A673 (cell line): ENCODE results near the gene METTL22. TPM values are rescaled to one million over a fixed set of nuclear protein-coding genes. Genes with fewer than 3 reads are reported as not detected.

Source experiments
- BruUV-seq: library from RNA; stranded (reverse); fragments of 400-500 nt; replicated peaks from 2 replicates; lab custom pipeline; 2021; lab: Mats Ljungman, UMichigan
- CTCF ChIA-PET: fragments of 300-600 bp; sonication (Branson Sonifier 250); formaldehyde crosslinking; loops from one replicate; lab custom pipeline; 2022; ENCODE audit warnings: antibody characterized with exemption; lab: Charles Lee
- POLR2A ChIA-PET: fragments of 300-600 bp; sonication (Branson Sonifier 250); formaldehyde crosslinking; loops from one replicate; lab custom pipeline; 2022; ENCODE audit warnings: antibody characterized with exemption; ENCODE audit not compliant: low non-redundant PET; lab: Charles Lee
- DNase-seq: peaks from one replicate; pipeline ENCODE4 v3.0.0-alpha.2; 2015; ENCODE audit warnings: low spot score
- H3K27ac ChIP-seq: fragments of 200-600 bp; sonication (generic); 2 replicates; pipeline ENCODE4 v1.5.1; 2016; ENCODE audit warnings: mixed run types, low read depth, mild to moderate bottlenecking, mixed read lengths, antibody characterized with exemption, low read length; ENCODE audit not compliant: poor library complexity, severe bottlenecking
- H3K27me3 ChIP-seq: fragments of 200-600 bp; sonication (generic); replicated peaks from 2 replicates; pipeline ENCODE4 v1.6.1; 2017; ENCODE audit warnings: mixed run types, low read depth, mild to moderate bottlenecking, mixed read lengths, antibody characterized with exemption, low read length; ENCODE audit not compliant: insufficient read depth, poor library complexity
- H3K36me3 ChIP-seq: fragments of 200-600 bp; sonication (generic); 2 replicates; pipeline ENCODE4 v1.6.1; 2016; ENCODE audit warnings: mixed run types, mild to moderate bottlenecking, mixed read lengths, antibody characterized with exemption, low read length; ENCODE audit not compliant: insufficient read depth, poor library complexity, severe bottlenecking
- H3K4me1 ChIP-seq: fragments of 200-600 bp; sonication (generic); 2 replicates; pipeline ENCODE4 v1.6.1; 2017; ENCODE audit warnings: mixed run types, mild to moderate bottlenecking, mixed read lengths, antibody characterized with exemption, low read length; ENCODE audit not compliant: insufficient read depth, poor library complexity, severe bottlenecking
- H3K4me3 ChIP-seq: fragments of 200-600 bp; sonication (generic); 2 replicates; pipeline ENCODE4 v1.5.1; 2016; ENCODE audit warnings: low read depth, mixed run types, mild to moderate bottlenecking, mixed read lengths, low read length; ENCODE audit not compliant: poor library complexity, severe bottlenecking
- H3K9me3 ChIP-seq: fragments of 200-600 bp; sonication (generic); 2 replicates; pipeline ENCODE4 v1.6.1; 2016; ENCODE audit warnings: mixed run types, low read depth, mild to moderate bottlenecking, mixed read lengths, antibody characterized with exemption, low read length; ENCODE audit not compliant: poor library complexity, severe bottlenecking
- EZH2 ChIP-seq: fragments of 200-600 bp; sonication (generic); IDR thresholded peaks from 2 replicates; pipeline ENCODE4 v1.6.1; 2017; ENCODE audit warnings: borderline replicate concordance, low read depth, mild to moderate bottlenecking, mixed read lengths, antibody characterized with exemption, low read length; ENCODE audit not compliant: poor library complexity, severe bottlenecking
- intact Hi-C: fragments of 100-400 bp; cut with micrococcal nuclease; formaldehyde crosslinking; loops from one replicate; pipeline ENCODE4 v1.10.0; 2022; ENCODE audit not compliant: unreplicated experiment
- total RNA-seq: library from RNA; stranded (reverse); gene quantifications from 2 replicates; pipeline ENCODE4 v1.2.3, GENCODE V29; 2021
- TF ChIP-seq, protein P1 (sequence below): fragments of 300-800, 200-600 bp; sonication (generic); conservative IDR thresholded peaks from 2 replicates; pipeline ENCODE4 v1.5.1; 2017; ENCODE audit warnings: low read depth, mild to moderate bottlenecking, antibody characterized with exemption, low read length, moderate library complexity, mixed read lengths

METTL22 gene
- total RNA-seq, 1 experiment from 2014 or later = 91.2 TPM

DNA sequence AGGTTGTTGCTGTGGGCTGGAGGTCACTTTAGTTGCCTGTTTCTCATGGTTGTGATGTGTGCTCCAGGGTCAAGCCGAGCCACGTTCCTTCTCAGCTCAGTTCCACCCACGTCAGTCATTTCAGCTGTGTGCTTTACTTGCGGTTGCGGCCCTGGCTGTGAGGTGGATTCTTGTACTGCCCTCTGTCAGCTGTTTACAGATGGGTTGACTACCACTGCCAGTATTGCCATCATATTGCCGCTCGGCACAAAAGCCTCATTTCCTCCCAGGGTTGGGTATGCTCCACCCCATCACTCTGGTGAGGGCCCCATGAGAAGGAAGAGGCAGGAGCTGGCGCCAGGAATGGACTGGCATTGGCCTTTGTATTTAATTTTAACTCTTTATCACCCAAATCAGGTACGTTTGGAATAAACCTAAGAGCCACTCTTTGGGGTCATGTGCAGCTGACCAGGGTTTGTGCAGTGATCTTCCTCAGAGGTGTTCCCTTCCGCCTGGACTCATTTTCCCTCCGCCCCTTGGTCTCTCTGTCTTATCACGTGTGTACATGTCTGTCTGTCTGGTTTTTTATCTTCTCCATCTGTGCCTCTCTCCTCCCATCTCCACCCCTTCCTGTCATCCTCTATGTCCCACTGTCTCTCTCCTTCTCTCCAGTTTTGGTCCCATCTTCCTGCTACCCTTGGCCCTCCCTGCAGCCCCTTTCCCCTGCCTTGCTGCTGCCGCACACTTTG is 25.0 kb downstream of the METTL22 start:
- POLR2A ChIA-PET = interaction anchor here (0.6 kb wide), 1 partner anchor 29 kb away, joined by 5 read pairs; no protein-coding TSS in a partner anchor
- peaks cover 76% of the 10 kb centered on the region for H3K36me3 ChIP-seq

DNA sequence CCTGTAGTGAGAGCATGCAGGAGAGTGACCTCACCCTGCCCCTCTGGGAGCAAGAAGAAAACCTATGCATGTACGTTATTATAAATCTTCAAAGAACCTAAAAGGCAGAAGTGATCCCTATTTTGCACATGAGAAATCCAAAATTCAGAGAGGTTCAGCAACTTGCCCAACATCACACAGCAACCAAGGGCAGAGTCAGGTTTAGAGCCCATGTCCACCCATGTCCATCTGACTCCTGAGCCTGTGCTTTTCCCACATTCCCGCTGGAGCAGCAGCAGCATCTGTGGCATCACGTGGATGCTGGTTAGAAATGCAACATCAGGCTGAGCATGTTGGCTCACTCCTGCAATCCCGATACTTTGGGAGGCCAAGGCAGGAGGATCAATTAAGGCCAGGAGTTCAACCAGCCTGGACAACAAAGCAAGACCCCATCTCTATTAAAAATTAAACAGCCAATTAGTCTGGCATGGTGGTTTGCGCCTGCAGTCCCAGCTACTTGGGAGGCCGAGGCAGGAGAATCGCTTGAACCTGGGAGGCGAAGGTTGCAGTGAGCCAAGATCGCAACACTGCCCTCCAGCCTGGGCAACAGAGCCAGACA is 26.3 kb downstream of the METTL22 start:
- intact Hi-C loops = no loop called here
- Histone ChIP-seq H3K4me1 (no peaks in the 10 kb centered on the region), H3K4me3 (no peak overlapping the region), H3K27me3 (no peaks in the 10 kb centered on the region), H3K36me3 (peaks cover 63% of the 10 kb centered on the region), H3K27ac (no peak overlapping the region), H3K9me3 (no peaks in the 10 kb centered on the region)
- no TSS peak for BruUV-seq
- ChIA-PET CTCF (no interaction called here), POLR2A (no interaction called here)
- TF ChIP-seq, protein P1, sequence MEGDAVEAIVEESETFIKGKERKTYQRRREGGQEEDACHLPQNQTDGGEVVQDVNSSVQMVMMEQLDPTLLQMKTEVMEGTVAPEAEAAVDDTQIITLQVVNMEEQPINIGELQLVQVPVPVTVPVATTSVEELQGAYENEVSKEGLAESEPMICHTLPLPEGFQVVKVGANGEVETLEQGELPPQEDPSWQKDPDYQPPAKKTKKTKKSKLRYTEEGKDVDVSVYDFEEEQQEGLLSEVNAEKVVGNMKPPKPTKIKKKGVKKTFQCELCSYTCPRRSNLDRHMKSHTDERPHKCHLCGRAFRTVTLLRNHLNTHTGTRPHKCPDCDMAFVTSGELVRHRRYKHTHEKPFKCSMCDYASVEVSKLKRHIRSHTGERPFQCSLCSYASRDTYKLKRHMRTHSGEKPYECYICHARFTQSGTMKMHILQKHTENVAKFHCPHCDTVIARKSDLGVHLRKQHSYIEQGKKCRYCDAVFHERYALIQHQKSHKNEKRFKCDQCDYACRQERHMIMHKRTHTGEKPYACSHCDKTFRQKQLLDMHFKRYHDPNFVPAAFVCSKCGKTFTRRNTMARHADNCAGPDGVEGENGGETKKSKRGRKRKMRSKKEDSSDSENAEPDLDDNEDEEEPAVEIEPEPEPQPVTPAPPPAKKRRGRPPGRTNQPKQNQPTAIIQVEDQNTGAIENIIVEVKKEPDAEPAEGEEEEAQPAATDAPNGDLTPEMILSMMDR = no peak
- no peak for TF ChIP-seq EZH2
- no peak for DNase-seq

More for the DNA sequence above, 25.0 kb downstream of the METTL22 start:
- Histone ChIP-seq H3K4me1 (no peaks in the 10 kb centered on the region), H3K9me3 (no peaks in the 10 kb centered on the region), H3K27ac (no peak overlapping the region), H3K27me3 (no peaks in the 10 kb centered on the region), H3K4me3 (no peak overlapping the region)
- BruUV-seq = no TSS peak
- no peak for DNase-seq
- intact Hi-C loops = no loop called here
- CTCF ChIA-PET = interaction anchor here (0.5 kb wide), 1 partner anchor 81 kb away, joined by 5 read pairs; no protein-coding TSS in a partner anchor
- no peak for TF ChIP-seq EZH2
- TF ChIP-seq, protein P1 = no peak

DNA sequence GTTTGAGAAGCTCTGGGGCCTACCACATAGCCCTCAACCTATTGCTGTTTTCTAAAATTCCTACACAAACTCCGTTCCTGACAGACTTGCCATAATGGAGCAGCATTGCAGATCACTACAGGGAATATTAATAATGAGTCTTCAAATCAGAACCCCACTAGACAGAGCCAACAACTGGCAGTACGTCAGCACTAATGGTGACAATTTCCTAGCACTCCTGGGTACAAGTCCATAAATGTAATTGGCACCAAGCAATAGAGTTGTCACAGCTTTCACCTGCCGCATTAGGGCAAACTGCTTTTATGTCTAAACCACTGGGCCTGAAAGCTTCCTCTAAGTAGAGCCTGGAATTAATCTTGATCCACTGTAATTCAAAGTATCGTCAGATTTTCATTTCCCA is 27.4 kb downstream of the METTL22 start:
- Histone ChIP-seq H3K9me3 (no peaks in the 10 kb centered on the region), H3K36me3 (peaks cover 52% of the 10 kb centered on the region), H3K27ac (no peak overlapping the region), H3K4me1 (no peaks in the 10 kb centered on the region), H3K27me3 (no peaks in the 10 kb centered on the region), H3K4me3 (no peak overlapping the region)
- intact Hi-C loops = no loop called here
- POLR2A ChIA-PET = no interaction called here
- no peak for DNase-seq
- TF ChIP-seq, protein P1 = no peak
- no TSS peak for BruUV-seq
- CTCF ChIA-PET = interaction anchor here (0.6 kb wide), 1 partner anchor 12 kb away, joined by 4 read pairs; no protein-coding TSS in a partner anchor
